Activated CD8-positive, alpha-beta T cell treated with anti-CD3 and anti-CD28 coated beads, Interleukin-2, amount 10 ng/mL, durations not matched to agents 7 days and 5 days (primary cell): Measurements from ENCODE around the gene SEMA6C. TPM values are rescaled to one million over a fixed set of nuclear protein-coding genes. Genes with fewer than 3 reads are reported as not detected.

Source experiments
- ATAC-seq: fragments of 150-1000 bp; cut with Tn5 transposase; one replicate; pipeline ENCODE4 v1.10.0; 2021; ENCODE audit warnings: moderate library complexity
- CTCF ChIA-PET: fragments of 350-600 bp; sonication (Branson Sonifier 250); formaldehyde crosslinking; loops from one replicate; lab custom pipeline; 2021; ENCODE audit warnings: antibody characterized with exemption; lab: Charles Lee
- POLR2A ChIA-PET: fragments of 350-600 bp; sonication (Branson Sonifier 250); formaldehyde crosslinking; loops from one replicate; lab custom pipeline; 2021; ENCODE audit warnings: antibody characterized with exemption; lab: Charles Lee
- DNase-seq: peaks from one replicate; pipeline ENCODE4 v3.0.0-alpha.2; 2020
- H3K27ac Mint-ChIP-seq: one replicate; pipeline ENCODE4 v1.8.0; 2021; ENCODE audit warnings: mild to moderate bottlenecking, mixed read lengths
- H3K27me3 Mint-ChIP-seq: one replicate; pipeline ENCODE4 v1.8.0; 2021; ENCODE audit warnings: low read depth, mixed read lengths
- H3K36me3 Mint-ChIP-seq: one replicate; pipeline ENCODE4 v1.8.0; 2021; ENCODE audit warnings: low read depth, mixed read lengths
- H3K4me1 Mint-ChIP-seq: one replicate; pipeline ENCODE4 v1.8.0; 2021; ENCODE audit warnings: low read depth, mixed read lengths
- H3K4me3 Mint-ChIP-seq: one replicate; pipeline ENCODE4 v1.8.0; 2021; ENCODE audit warnings: mild to moderate bottlenecking, mixed read lengths
- H3K9me3 Mint-ChIP-seq: one replicate; pipeline ENCODE4 v1.8.0; 2022; ENCODE audit warnings: mixed read lengths; ENCODE audit not compliant: insufficient read depth
- total RNA-seq, 2 experiments: library from RNA; stranded (reverse); gene quantifications; one replicate each; pipeline ENCODE4 v1.2.3, GENCODE V29; 2021

SEMA6C gene
- total RNA-seq, 2 experiments from 2014 or later: 1.9 to 2.2 TPM

GRCh38 chr1:151143986-151144385 is 2.4 kb downstream of the SEMA6C start:
- no peak for ATAC-seq
- CTCF ChIA-PET: interaction anchor here (1.2 to 4.4 kb wide), 4 partner anchors 9 to 119 kb away, joined by 4 to 28 read pairs (median 11); partner anchors contain the start of gene TNFAIP8L2
- Mint-ChIP-seq H3K27me3 (peaks cover 13% of the 10 kb centered on the region), H3K4me3 (no peak overlapping the region), H3K4me1 (peaks cover 15% of the 10 kb centered on the region), H3K27ac (no peak overlapping the region), H3K36me3 (no peaks in the 10 kb centered on the region), H3K9me3 (no peaks in the 10 kb centered on the region)
- POLR2A ChIA-PET: no interaction called here
- DNase-seq: no peak

- Mint-ChIP-seq H3K4me1 (peaks cover 15% of the 10 kb centered on the region), H3K27ac (no peak overlapping the region), H3K36me3 (no peaks in the 10 kb centered on the region), H3K27me3 (peaks cover 11% of the 10 kb centered on the region), H3K9me3 (no peaks in the 10 kb centered on the region), H3K4me3 (no peak overlapping the region)
- ATAC-seq: no peak
- no peak for DNase-seq
- CTCF ChIA-PET: interaction anchor here (1.2 to 4.4 kb wide), 3 partner anchors 13 to 118 kb away, joined by 4 to 28 read pairs (median 17); partner anchors contain the start of gene TNFAIP8L2
- POLR2A ChIA-PET: interaction anchor here (0.8 kb wide), 1 partner anchor 24 kb away, joined by 3 read pairs; no protein-coding TSS in a partner anchor
Observed at GRCh38 chr1:151143057-151143435, 3.4 kb downstream of the SEMA6C start.

- ATAC-seq (no peak), DNase-seq (no peak)
- Mint-ChIP-seq H3K27me3 (peaks cover 9% of the 10 kb centered on the region), H3K36me3 (no peaks in the 10 kb centered on the region), H3K4me3 (no peak overlapping the region), H3K27ac (no peak overlapping the region), H3K9me3 (no peaks in the 10 kb centered on the region), H3K4me1 (peaks cover 15% of the 10 kb centered on the region)
- CTCF ChIA-PET: interaction anchor here (1.0 to 4.4 kb wide), 5 partner anchors 11 to 118 kb away, joined by 3 to 28 read pairs (median 5); partner anchors contain the start of gene TNFAIP8L2
- POLR2A ChIA-PET: interaction anchor here (0.8 kb wide), 1 partner anchor 24 kb away, joined by 3 read pairs; no protein-coding TSS in a partner anchor
Observed at GRCh38 chr1:151142411-151143056, 3.9 kb downstream of the SEMA6C start.

DNA sequence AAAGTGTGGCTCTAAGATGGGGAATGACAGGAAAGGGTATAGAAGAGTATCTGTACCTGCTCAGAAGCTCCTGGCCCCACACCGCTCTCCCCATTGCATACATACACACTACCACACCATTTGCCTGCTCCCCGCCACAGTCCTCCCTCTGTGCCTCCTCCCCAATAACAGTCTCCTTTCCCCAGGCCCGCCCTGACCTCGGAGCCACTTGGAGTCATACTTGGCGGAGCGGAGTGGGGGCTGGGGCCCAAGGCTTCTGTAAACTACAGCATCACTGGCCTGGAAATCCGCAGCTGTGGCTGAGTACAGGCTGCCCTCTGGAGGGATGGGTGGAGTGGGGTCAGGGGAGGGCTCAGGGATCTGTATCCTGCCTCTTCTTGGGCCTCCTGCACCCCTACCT is 8.6 kb downstream of the SEMA6C start:
- no peaks in the 10 kb centered on the region for H3K27me3 Mint-ChIP-seq

DNA sequence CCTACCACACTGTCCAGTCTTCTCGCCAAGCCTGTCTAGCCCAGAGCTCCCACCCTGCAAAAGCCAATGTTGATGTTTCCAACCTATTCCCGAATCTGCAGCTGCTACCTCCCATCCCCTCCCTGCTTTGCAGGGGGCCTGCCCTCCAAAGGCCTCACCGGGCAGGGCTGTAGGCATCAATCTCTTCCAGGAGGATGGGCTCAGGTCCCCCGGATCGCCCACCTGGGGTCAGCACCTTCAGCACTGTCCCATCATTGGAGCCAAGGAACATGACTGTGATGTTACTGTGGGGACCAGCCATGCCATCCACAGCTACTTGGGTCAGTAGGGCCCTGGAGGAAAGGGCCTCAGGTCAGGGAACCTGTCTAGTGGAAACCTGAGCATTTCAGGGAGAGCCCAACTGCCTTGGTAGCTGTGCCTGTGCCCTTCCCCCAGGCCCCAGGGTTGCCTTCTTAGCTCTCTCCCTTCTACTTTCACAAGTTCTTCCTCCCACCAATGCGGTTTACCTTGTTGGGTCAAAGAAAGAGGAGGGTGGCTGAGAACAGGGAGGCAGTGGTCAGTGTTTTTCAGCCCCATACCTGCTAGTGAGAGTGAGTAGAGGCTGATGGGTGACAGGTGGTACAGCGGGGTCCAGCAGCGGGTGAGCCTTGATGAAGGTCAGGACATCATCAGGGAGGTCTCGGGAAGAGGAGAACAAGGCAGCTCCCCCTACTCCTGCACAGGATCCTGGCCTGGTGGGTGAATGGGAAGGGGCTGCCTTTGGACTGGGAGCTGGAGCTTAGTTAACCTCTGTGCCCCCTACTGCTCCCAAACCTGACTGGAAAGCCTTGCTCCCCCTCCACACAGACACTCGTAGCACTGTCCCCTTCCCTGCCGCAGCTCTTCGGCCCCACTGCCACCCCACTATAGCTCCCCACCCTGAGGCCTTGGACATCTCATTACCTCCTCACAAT is 10.7 kb downstream of the SEMA6C start:
- ATAC-seq: no peak
- H3K27me3 Mint-ChIP-seq: peaks cover 3% of the 10 kb centered on the region
- H3K9me3 Mint-ChIP-seq: no peaks in the 10 kb centered on the region
- CTCF ChIA-PET: interaction anchor here (0.9 to 2.9 kb wide), 8 partner anchors 9 to 111 kb away, joined by 3 to 15 read pairs (median 4); partner anchors contain the start of gene TNFAIP8L2
- H3K36me3 Mint-ChIP-seq: peaks cover 1% of the 10 kb centered on the region
- no peak overlapping the region for H3K4me3 Mint-ChIP-seq
- no peak overlapping the region for H3K27ac Mint-ChIP-seq
- H3K4me1 Mint-ChIP-seq: peaks cover 25% of the 10 kb centered on the region
- POLR2A ChIA-PET: interaction anchor here (1.0 kb wide), 1 partner anchor 10 kb away, joined by 3 read pairs; no protein-coding TSS in a partner anchor
- DNase-seq: no peak

More for the DNA sequence above, 8.6 kb downstream of the SEMA6C start:
- ChIA-PET POLR2A (interaction anchor here (0.7 kb wide), 1 partner anchor 60 kb away, joined by 3 read pairs; the partner anchor contains the start of gene PIP5K1A), CTCF (interaction anchor here (1.0 kb wide), 1 partner anchor 114 kb away, joined by 3 read pairs; no protein-coding TSS in a partner anchor)
- Mint-ChIP-seq H3K4me3 (no peak overlapping the region), H3K4me1 (peaks cover 13% of the 10 kb centered on the region), H3K36me3 (no peaks in the 10 kb centered on the region), H3K9me3 (no peaks in the 10 kb centered on the region), H3K27ac (no peak overlapping the region)
- DNase-seq: no peak
- ATAC-seq: no peak

- Mint-ChIP-seq H3K4me1 (peaks cover 29% of the 10 kb centered on the region), H3K9me3 (no peaks in the 10 kb centered on the region), H3K27me3 (peaks cover 3% of the 10 kb centered on the region), H3K27ac (no peak overlapping the region), H3K36me3 (peaks cover 4% of the 10 kb centered on the region), H3K4me3 (no peak overlapping the region)
- POLR2A ChIA-PET: interaction anchor here (1.0 kb wide), 1 partner anchor 9 kb away, joined by 3 read pairs; no protein-coding TSS in a partner anchor
- no peak for DNase-seq
- no peak for ATAC-seq
- CTCF ChIA-PET: interaction anchor here (0.9 to 2.9 kb wide), 7 partner anchors 10 to 36 kb away, joined by 3 to 15 read pairs (median 4); partner anchors contain the start of gene TNFAIP8L2
Observed at GRCh38 chr1:151134991-151135390, 11.4 kb downstream of the SEMA6C start.

DNA sequence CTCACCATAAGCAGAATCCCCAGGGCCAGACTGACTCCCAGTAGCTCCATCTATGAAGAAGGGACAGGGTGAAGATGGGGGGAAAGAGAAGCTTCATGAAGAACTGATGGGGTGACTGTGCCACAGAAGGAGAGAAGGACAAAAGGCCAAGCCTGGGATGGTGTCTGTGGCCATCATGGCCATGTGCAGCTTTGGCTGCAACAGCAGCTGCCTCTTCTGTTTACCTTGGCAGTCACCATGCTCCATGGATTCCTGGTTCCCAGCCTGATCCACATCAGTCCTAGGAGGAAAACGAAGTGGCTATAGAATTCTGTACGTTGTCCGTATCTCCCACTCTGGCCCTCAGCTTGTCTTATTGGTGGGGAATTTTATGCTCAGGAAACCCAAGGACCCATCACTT is 12.0 kb downstream of the SEMA6C start:
- ChIA-PET CTCF (interaction anchor here (0.9 to 2.9 kb wide), 4 partner anchors 10 to 35 kb away, joined by 3 to 15 read pairs (median 8); partner anchors contain the start of gene TNFAIP8L2), POLR2A (interaction anchor here (0.9 kb wide), 1 partner anchor 13 kb away, joined by 4 read pairs; the partner anchor contains the start of gene SEMA6C)
- Mint-ChIP-seq H3K27ac (no peak overlapping the region), H3K36me3 (peaks cover 4% of the 10 kb centered on the region), H3K4me3 (no peak overlapping the region), H3K4me1 (peaks cover 29% of the 10 kb centered on the region), H3K27me3 (peaks cover 3% of the 10 kb centered on the region), H3K9me3 (no peaks in the 10 kb centered on the region)
- ATAC-seq (no peak), DNase-seq (no peak)

GRCh38 chr1:151133018-151133806 is 13.2 kb downstream of the SEMA6C start:
- POLR2A ChIA-PET: no interaction called here
- H3K36me3 Mint-ChIP-seq: peaks cover 4% of the 10 kb centered on the region
- H3K27ac Mint-ChIP-seq: no peak overlapping the region
- peaks cover 29% of the 10 kb centered on the region for H3K4me1 Mint-ChIP-seq
- peaks cover 3% of the 10 kb centered on the region for H3K27me3 Mint-ChIP-seq
- H3K4me3 Mint-ChIP-seq: no peak overlapping the region
- H3K9me3 Mint-ChIP-seq: no peaks in the 10 kb centered on the region
- ATAC-seq: no peak
- no peak for DNase-seq
- CTCF ChIA-PET: interaction anchor here (0.9 to 2.9 kb wide), 2 partner anchors 22 to 24 kb away, joined by 3 to 15 read pairs; partner anchors contain the start of gene TNFAIP8L2

- POLR2A ChIA-PET: no interaction called here
- no peak overlapping the region for H3K27ac Mint-ChIP-seq
- peaks cover 29% of the 10 kb centered on the region for H3K4me1 Mint-ChIP-seq
- DNase-seq (no peak), ATAC-seq (no peak)
- peaks cover 4% of the 10 kb centered on the region for H3K36me3 Mint-ChIP-seq
- H3K9me3 Mint-ChIP-seq: no peaks in the 10 kb centered on the region
- no peak overlapping the region for H3K4me3 Mint-ChIP-seq
- CTCF ChIA-PET: interaction anchor here (4.5 kb wide), 1 partner anchor 33 kb away, joined by 22 read pairs; no protein-coding TSS in a partner anchor
- peaks cover 3% of the 10 kb centered on the region for H3K27me3 Mint-ChIP-seq
Observed at GRCh38 chr1:151132335-151133017, 14.0 kb downstream of the SEMA6C start.
